ENCODE results near the gene VBP1.
"Not testable (repeated sequence)": the region's sequence is repeated elsewhere in the genome, so short reads cannot be mapped to it uniquely, and the experiment has no call there.

VBP1 gene

GRCh38 chrX:155216179-155216939, at the start of gene VBP1:
TSS of gene VBP1 (plus strand) at chrX:155216460. CDS start at chrX:155216483, 23 bp downstream.
- peak; percentile 99 for DNase-seq

GRCh38 chrX:155169881-155170280, 46.4 kb upstream of the VBP1 start:
- DNase-seq: no peak

GRCh38 chrX:155179346-155179997, 36.8 kb upstream of the VBP1 start:
- DNase-seq: no peak

GRCh38 chrX:155188786-155189185, 27.5 kb upstream of the VBP1 start:
- no peak for DNase-seq

- no peak for DNase-seq
These were observed 5.1 kb upstream of the VBP1 start for GRCh38 chrX:155211208-155211607.

- DNase-seq: no peak
These were observed 2.5 kb upstream of the VBP1 start for GRCh38 chrX:155213731-155214130.

GRCh38 chrX:155215443-155216178, 649 bp upstream of the VBP1 start:
- no peak for DNase-seq

- peak; percentile 62 for DNase-seq
These were observed 730 bp downstream of the VBP1 start for GRCh38 chrX:155216940-155217440.

- DNase-seq: no peak
These were observed 2.5 kb downstream of the VBP1 start for GRCh38 chrX:155218777-155219176.

GRCh38 chrX:155221351-155221750, 5.1 kb downstream of the VBP1 start:
- DNase-seq: no peak

- not testable (repeated sequence) for DNase-seq
These were observed 7.5 kb downstream of the VBP1 start for GRCh38 chrX:155223746-155224145.

- DNase-seq: no peak
These were observed 9.5 kb downstream of the VBP1 start for GRCh38 chrX:155225774-155226173.

GRCh38 chrX:155231163-155231562, 14.9 kb downstream of the VBP1 start:
- no peak for DNase-seq

- DNase-seq: no peak
These were observed 19.6 kb downstream of the VBP1 start for GRCh38 chrX:155235891-155236290.

GRCh38 chrX:155237719-155238118, 21.5 kb downstream of the VBP1 start:
- DNase-seq: no peak

GRCh38 chrX:155242300-155242699, 26.0 kb downstream of the VBP1 start:
- no peak for DNase-seq

- no peak for DNase-seq
These were observed 30.5 kb downstream of the VBP1 start for GRCh38 chrX:155246748-155247147.

- DNase-seq: no peak
These were observed 31.2 kb downstream of the VBP1 start for GRCh38 chrX:155247497-155247896.

- no peak for DNase-seq
These were observed 35.1 kb downstream of the VBP1 start for GRCh38 chrX:155251391-155251790.

GRCh38 chrX:155259752-155260151, 43.5 kb downstream of the VBP1 start:
- no peak for DNase-seq

- no peak for DNase-seq
These were observed 46.9 kb downstream of the VBP1 start for GRCh38 chrX:155262970-155263754.

GRCh38 chrX:155263854-155264628, 47.8 kb downstream of the VBP1 start, which contains the start of gene RAB39B:
TSS of gene RAB39B (minus strand) at chrX:155264491. CDS start at chrX:155264288, 203 bp downstream.
- peak; percentile 69 for DNase-seq
